ENCODE results near the gene CBX2.

CBX2 gene

GRCh38 chr17:79824234-79824633, 46.3 kb downstream of the CBX2 start:
- Histone ChIP-seq H3K4me3 (ENCODE audit: low read depth, low read length) (no peak overlapping the region), H3K27ac (no peak overlapping the region), H3K27me3 (ENCODE audit: control insufficient read depth, insufficient read depth, low read length) (no peaks in the 10 kb centered on the region), H3K4me2 (ENCODE audit: low read length) (no peak overlapping the region), H2AFZ (no peak overlapping the region), H3K79me2 (no peaks in the 10 kb centered on the region), H3K9ac (no peak overlapping the region), H3K36me3 (ENCODE audit: control insufficient read depth, insufficient read depth, low read length) (no peaks in the 10 kb centered on the region), H3K9me3 (ENCODE audit: control insufficient read depth, low read length) (no peaks in the 10 kb centered on the region), H3K4me1 (peaks cover under 1% of the 10 kb centered on the region)
- no peak for TF ChIP-seq CTCF (IDR thresholded peaks at IDR 0.05)

GRCh38 chr17:79824893-79825579, 47.1 kb downstream of the CBX2 start:
- H3K79me2 ChIP-seq = no peaks in the 10 kb centered on the region
- no peaks in the 10 kb centered on the region for H3K27me3 ChIP-seq (ENCODE audit: control insufficient read depth, insufficient read depth, low read length)
- H3K4me2 ChIP-seq (ENCODE audit: low read length) = no peak overlapping the region
- H3K9ac ChIP-seq = no peak overlapping the region
- no peaks in the 10 kb centered on the region for H3K9me3 ChIP-seq (ENCODE audit: control insufficient read depth, low read length)
- H3K4me3 ChIP-seq (ENCODE audit: low read depth, low read length) = no peak overlapping the region
- peaks cover 2% of the 10 kb centered on the region for H3K4me1 ChIP-seq
- no peak overlapping the region for H3K27ac ChIP-seq
- TF ChIP-seq CTCF (IDR thresholded peaks at IDR 0.05) = no peak
- no peak overlapping the region for H2AFZ ChIP-seq
- no peaks in the 10 kb centered on the region for H3K36me3 ChIP-seq (ENCODE audit: control insufficient read depth, insufficient read depth, low read length)

- H3K9ac ChIP-seq = no peak overlapping the region
- H3K36me3 ChIP-seq (ENCODE audit: control insufficient read depth, insufficient read depth, low read length) = no peaks in the 10 kb centered on the region
- H3K27ac ChIP-seq = no peak overlapping the region
- no peak for TF ChIP-seq CTCF (IDR thresholded peaks at IDR 0.05)
- H3K4me2 ChIP-seq (ENCODE audit: low read length) = no peak overlapping the region
- peaks cover 2% of the 10 kb centered on the region for H3K4me1 ChIP-seq
- no peak overlapping the region for H3K4me3 ChIP-seq (ENCODE audit: low read depth, low read length)
- no peaks in the 10 kb centered on the region for H3K9me3 ChIP-seq (ENCODE audit: control insufficient read depth, low read length)
- H3K27me3 ChIP-seq (ENCODE audit: control insufficient read depth, insufficient read depth, low read length) = no peaks in the 10 kb centered on the region
- H3K79me2 ChIP-seq = no peaks in the 10 kb centered on the region
- no peak overlapping the region for H2AFZ ChIP-seq
These were observed 47.6 kb downstream of the CBX2 start for GRCh38 chr17:79825580-79825921.

GRCh38 chr17:79826204-79826680, 48.3 kb downstream of the CBX2 start:
- Histone ChIP-seq H3K4me2 (ENCODE audit: low read length) (no peak overlapping the region), H2AFZ (no peak overlapping the region), H3K4me1 (peaks cover 8% of the 10 kb centered on the region), H3K79me2 (no peaks in the 10 kb centered on the region), H3K9me3 (ENCODE audit: control insufficient read depth, low read length) (no peaks in the 10 kb centered on the region), H3K4me3 (ENCODE audit: low read depth, low read length) (no peak overlapping the region), H3K27me3 (ENCODE audit: control insufficient read depth, insufficient read depth, low read length) (no peaks in the 10 kb centered on the region), H3K9ac (no peak overlapping the region), H3K27ac (no peak overlapping the region), H3K36me3 (ENCODE audit: control insufficient read depth, insufficient read depth, low read length) (no peaks in the 10 kb centered on the region)
- TF ChIP-seq CTCF (IDR thresholded peaks at IDR 0.05) = no peak
